ENCODE data around the gene SLC66A2. TPM values are rescaled to one million over a fixed set of nuclear protein-coding genes. Genes with fewer than 3 reads are reported as not detected.

Gene SLC66A2
- total and polyA plus RNA-seq, 2 experiments from 2014 or later = 33.1 to 67.0 TPM

- Histone ChIP-seq H3K36me3 (ENCODE audit: low read depth) (peaks cover 8% of the 10 kb centered on the region; the same call in 1 of the 2 replicates), H3K9me2 (ENCODE audit: insufficient read depth) (no peaks in the 10 kb centered on the region), H3K4me1 (ENCODE audit: insufficient read depth) (peaks cover 3% of the 10 kb centered on the region; the same call in 1 of the 2 replicates), H3F3A (ENCODE audit: insufficient read depth) (no peaks in the 10 kb centered on the region), H3K4me2 (ENCODE audit: unreplicated experiment) (no peak overlapping the region), H2AFZ (no peak overlapping the region), H3K27me3 (replicated peaks; ENCODE audit: insufficient read depth) (no peaks in the 10 kb centered on the region), H3K9me3 (ENCODE audit: low read depth) (no peaks in the 10 kb centered on the region), H3K79me2 (ENCODE audit: insufficient read depth) (peaks cover 99% of the 10 kb centered on the region), H3K4me3 (no peak overlapping the region), H3K27ac (no peak overlapping the region), H4K20me1 (ENCODE audit: insufficient read depth) (peaks cover 4% of the 10 kb centered on the region; the same call in 1 of the 2 replicates), H3K9ac (no peak overlapping the region)
- no peak for TF ChIP-seq EZH2phosphoT487 (IDR thresholded peaks at IDR 0.05; ENCODE audit: insufficient read depth, low read depth)
- TF ChIP-seq EZH2 (IDR thresholded peaks at IDR 0.05; ENCODE audit: insufficient read depth, poor library complexity, severe bottlenecking) = no peak
- in situ Hi-C loops (cut with MboI) = no loop called here
- WGBS, 2 experiments (ENCODE audit: low coverage in 1 of 2, low lambda C conversion rate in 2 of 2, missing lambda C conversion rate in 2 of 2) = 90 to 94% methylated on average over 18 of the region's 18 CpGs
- no peak for DNase-seq
Measured at GRCh38 chr18:79940126-79940813, 11.2 kb downstream of the SLC66A2 start.

- TF ChIP-seq EZH2 (IDR thresholded peaks at IDR 0.05; ENCODE audit: insufficient read depth, poor library complexity, severe bottlenecking) (no peak), EZH2phosphoT487 (IDR thresholded peaks at IDR 0.05; ENCODE audit: insufficient read depth, low read depth) (no peak)
- H4K20me1 ChIP-seq (ENCODE audit: insufficient read depth) = peaks cover 4% of the 10 kb centered on the region; the same call in 1 of the 2 replicates
- DNase-seq = no peak
- no peak overlapping the region for H3K4me3 ChIP-seq
- no peak overlapping the region for H3K9ac ChIP-seq
- no peaks in the 10 kb centered on the region for H3K9me2 ChIP-seq (ENCODE audit: insufficient read depth)
- H3K4me2 ChIP-seq (ENCODE audit: unreplicated experiment) = no peak overlapping the region
- peaks cover 9% of the 10 kb centered on the region; the same call in 1 of the 2 replicates for H3K36me3 ChIP-seq (ENCODE audit: low read depth)
- H3F3A ChIP-seq (ENCODE audit: insufficient read depth) = no peaks in the 10 kb centered on the region
- no peak overlapping the region for H2AFZ ChIP-seq
- H3K9me3 ChIP-seq (ENCODE audit: low read depth) = no peaks in the 10 kb centered on the region
- in situ Hi-C loops (cut with MboI) = no loop called here
- no peaks in the 10 kb centered on the region for H3K27me3 ChIP-seq (replicated peaks; ENCODE audit: insufficient read depth)
- peaks cover 99% of the 10 kb centered on the region for H3K79me2 ChIP-seq (ENCODE audit: insufficient read depth)
- WGBS, 2 experiments (ENCODE audit: low coverage in 1 of 2, low lambda C conversion rate in 2 of 2, missing lambda C conversion rate in 2 of 2) = 33 to 50% methylated on average over 5 of the region's 5 CpGs
- no peak overlapping the region; the same call in 1 of the 2 replicates for H3K27ac ChIP-seq
- peaks cover 3% of the 10 kb centered on the region; the same call in 1 of the 2 replicates for H3K4me1 ChIP-seq (ENCODE audit: insufficient read depth)
Measured at GRCh38 chr18:79939096-79939495, 12.4 kb downstream of the SLC66A2 start.

- Histone ChIP-seq H3K9me3 (ENCODE audit: low read depth) (no peaks in the 10 kb centered on the region), H3K79me2 (ENCODE audit: insufficient read depth) (peaks cover 99% of the 10 kb centered on the region), H2AFZ (no peak overlapping the region), H3K27ac (no peak overlapping the region), H3K36me3 (ENCODE audit: low read depth) (peaks cover 14% of the 10 kb centered on the region; the same call in 1 of the 2 replicates), H3K4me2 (ENCODE audit: unreplicated experiment) (no peak overlapping the region), H3K9me2 (ENCODE audit: insufficient read depth) (no peaks in the 10 kb centered on the region), H3K4me1 (ENCODE audit: insufficient read depth) (peaks cover 3% of the 10 kb centered on the region; the same call in 1 of the 2 replicates), H3K4me3 (no peak overlapping the region), H3F3A (ENCODE audit: insufficient read depth) (0 out of 2 replicates have a peak, but pooled peaks cover 1% of the 10 kb centered on the region), H4K20me1 (ENCODE audit: insufficient read depth) (peaks cover 4% of the 10 kb centered on the region), H3K9ac (no peak overlapping the region), H3K27me3 (replicated peaks; ENCODE audit: insufficient read depth) (no peaks in the 10 kb centered on the region)
- 94% methylated on average over 9 of the region's 9 CpGs for WGBS, 2 experiments (ENCODE audit: low coverage in 1 of 2, low lambda C conversion rate in 2 of 2, missing lambda C conversion rate in 2 of 2)
- in situ Hi-C loops (cut with MboI) = no loop called here
- TF ChIP-seq EZH2phosphoT487 (IDR thresholded peaks at IDR 0.05; ENCODE audit: insufficient read depth, low read depth) = no peak
- no peak for TF ChIP-seq EZH2 (IDR thresholded peaks at IDR 0.05; ENCODE audit: insufficient read depth, poor library complexity, severe bottlenecking)
- DNase-seq = no peak
Measured at GRCh38 chr18:79938196-79938595, 13.3 kb downstream of the SLC66A2 start.

- Histone ChIP-seq H3K4me1 (ENCODE audit: insufficient read depth) (peaks cover 3% of the 10 kb centered on the region; the same call in 1 of the 2 replicates), H3K27ac (no peak overlapping the region), H4K20me1 (ENCODE audit: insufficient read depth) (peaks cover 4% of the 10 kb centered on the region), H3K9me3 (ENCODE audit: low read depth) (no peaks in the 10 kb centered on the region), H3K36me3 (ENCODE audit: low read depth) (peaks cover 17% of the 10 kb centered on the region; the same call in 1 of the 2 replicates), H3K4me3 (no peak overlapping the region), H3F3A (ENCODE audit: insufficient read depth) (0 out of 2 replicates have a peak, but pooled peaks cover 4% of the 10 kb centered on the region), H3K27me3 (replicated peaks; ENCODE audit: insufficient read depth) (no peaks in the 10 kb centered on the region), H2AFZ (no peak overlapping the region), H3K9ac (no peak overlapping the region), H3K79me2 (ENCODE audit: insufficient read depth) (peaks cover 99% of the 10 kb centered on the region), H3K4me2 (ENCODE audit: unreplicated experiment) (no peak overlapping the region), H3K9me2 (ENCODE audit: insufficient read depth) (no peaks in the 10 kb centered on the region)
- 94 to 98% methylated on average over 25 of the region's 25 CpGs for WGBS, 2 experiments (ENCODE audit: low coverage in 1 of 2, low lambda C conversion rate in 2 of 2, missing lambda C conversion rate in 2 of 2)
- DNase-seq = no peak
- no peak for TF ChIP-seq EZH2phosphoT487 (IDR thresholded peaks at IDR 0.05; ENCODE audit: insufficient read depth, low read depth)
- no peak for TF ChIP-seq EZH2 (IDR thresholded peaks at IDR 0.05; ENCODE audit: insufficient read depth, poor library complexity, severe bottlenecking)
- in situ Hi-C loops (cut with MboI) = no loop called here
Measured at GRCh38 chr18:79937103-79937860, 14.2 kb downstream of the SLC66A2 start.

All from GM23248 (cell line).